ELR (cell line): ENCODE data around the gene ROCK1.
"Not testable (repeated sequence)": the region's sequence is repeated elsewhere in the genome, so short reads cannot be mapped to it uniquely, and the experiment has no call there.

Source experiments
- DNase-seq: peaks from one replicate; pipeline ENCODE4 v3.0.0-alpha.2; 2015; ENCODE audit warnings: low read depth

The ROCK1 gene

DNA sequence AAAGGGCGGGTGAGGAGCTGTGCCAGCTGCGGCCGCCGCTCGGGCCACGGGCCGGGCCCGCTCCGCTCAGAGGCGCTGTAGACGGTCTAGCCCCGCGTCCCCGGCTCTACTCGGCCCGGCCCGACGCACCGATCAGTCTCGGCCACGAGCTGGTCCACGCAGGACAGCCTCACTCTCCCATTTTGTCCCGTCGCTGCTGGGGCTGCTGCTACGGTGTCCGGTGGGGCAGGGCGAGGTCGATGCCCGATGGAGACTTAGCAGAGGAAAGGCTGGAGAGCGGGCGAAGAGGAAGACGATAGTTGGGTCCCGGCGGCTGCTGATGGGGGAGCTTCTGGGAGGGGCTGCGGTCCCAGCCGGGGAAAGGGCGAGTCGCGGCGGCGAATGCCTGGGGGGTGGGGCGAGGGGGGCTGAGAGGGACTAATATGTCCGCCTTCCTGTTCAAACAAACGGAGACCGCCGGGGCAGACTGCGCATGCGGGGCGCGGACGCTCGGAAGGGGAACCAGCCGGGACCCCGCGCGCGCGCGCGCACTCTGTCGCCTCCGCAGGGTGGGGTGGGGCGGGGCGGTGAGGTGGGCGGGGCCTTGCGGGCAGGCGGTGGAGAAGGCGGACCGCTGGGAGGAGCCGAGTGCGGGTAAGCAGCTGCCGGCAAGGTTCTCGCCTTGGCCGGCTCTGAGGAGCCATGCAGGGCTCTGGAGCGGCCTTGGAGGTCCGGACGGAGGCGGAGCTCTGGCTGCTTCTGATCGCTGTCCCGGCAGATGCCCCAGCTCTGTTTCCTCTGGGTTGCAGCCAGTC lies at the start of gene ROCK1:
ROCK1 (minus strand) TSS at position 468 of the 794 bp plus-strand sequence. CDS start 903 bp downstream, outside the sequence.
- DNase-seq, result peak; percentile 97

DNA sequence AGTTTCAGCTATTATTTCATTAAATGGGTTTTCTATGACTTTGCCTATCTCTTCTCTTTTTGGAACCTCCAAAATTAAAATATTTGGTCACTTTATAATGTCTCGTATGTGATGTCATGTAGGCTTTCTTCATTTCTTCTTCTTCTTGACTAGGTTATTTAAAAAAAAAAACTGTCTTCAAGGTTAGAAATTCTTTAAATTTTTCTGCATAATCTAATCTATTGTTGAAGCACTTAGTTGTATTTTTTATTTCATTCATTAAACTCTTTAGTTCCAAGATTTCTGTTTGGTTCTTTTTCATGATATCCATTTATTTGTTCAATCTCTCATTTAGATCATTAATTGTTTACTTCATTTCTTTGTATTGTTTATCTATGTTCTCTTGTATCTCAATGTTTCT lies 43.8 kb upstream of the ROCK1 start:
- no peak for DNase-seq

DNA sequence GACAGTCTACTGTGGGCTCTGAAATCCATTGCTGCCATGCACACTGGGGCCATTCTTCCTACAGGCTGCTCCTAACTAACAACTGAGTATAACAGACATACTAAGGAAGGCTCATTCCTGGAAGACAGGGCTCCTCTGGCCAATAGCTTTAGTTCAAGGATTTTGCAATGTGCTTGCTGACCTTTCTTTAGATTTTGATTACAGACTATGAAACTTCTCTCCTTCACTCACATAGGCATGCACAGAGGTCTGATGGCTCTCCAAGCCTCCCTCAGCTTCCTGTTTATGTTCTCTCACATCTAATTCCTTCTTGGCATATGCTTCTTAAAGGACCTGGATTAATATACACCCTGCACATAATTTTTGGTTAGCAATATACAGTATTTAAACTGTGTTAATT lies 34.4 kb upstream of the ROCK1 start:
- DNase-seq, result no peak

DNA sequence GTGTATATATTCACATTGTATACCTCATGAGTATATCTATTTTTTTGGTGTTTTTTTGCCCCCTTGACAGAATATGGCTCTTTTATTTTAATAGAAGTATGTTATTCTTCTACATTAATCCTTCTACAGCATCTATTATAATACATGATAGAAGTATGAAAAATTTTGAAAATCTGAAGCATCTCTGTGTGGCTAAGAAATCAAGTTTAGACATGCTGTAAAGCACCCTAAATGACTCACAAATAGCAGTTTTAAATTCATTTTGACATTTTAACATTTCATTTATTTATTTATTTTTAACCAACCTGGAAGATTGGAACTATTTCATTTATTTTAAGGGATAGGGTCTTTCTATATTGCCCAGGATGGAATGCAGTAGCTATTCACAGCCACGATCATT lies 33.8 kb upstream of the ROCK1 start:
- DNase-seq, result no peak

DNA sequence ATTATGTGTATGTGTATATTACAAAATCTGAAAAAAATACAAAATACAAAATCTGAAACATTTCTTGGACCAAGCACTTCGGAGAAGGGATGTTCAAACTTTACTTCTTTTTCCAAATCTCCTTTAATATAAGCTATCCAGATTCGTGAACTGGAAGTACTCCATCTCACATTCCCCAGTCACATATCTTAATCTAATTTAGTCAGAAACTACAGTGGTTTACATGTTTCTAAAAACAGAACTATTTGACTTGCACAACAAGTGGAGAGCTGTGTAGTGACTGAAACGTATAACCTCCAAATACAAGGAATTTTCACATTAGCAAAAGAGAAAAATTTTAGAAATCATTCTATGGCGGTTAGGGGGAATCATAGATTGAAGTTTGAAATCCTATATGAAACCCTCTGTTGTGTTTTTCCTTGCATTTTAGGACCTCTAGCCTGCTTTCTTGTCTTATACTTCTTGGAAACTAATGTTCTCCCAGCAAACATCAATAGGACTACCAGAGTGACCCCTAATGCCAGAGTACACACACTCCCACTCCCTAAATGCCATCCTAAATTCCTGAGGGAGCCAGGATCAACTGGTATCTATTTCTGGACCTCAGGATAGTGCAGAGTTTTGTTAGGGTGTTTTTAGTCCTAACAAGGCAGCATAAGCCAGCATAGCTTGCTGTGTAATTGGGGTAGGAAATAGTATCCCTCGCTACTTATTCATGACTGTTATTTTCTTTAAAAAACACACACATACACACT lies 30.2 kb upstream of the ROCK1 start:
- no peak for DNase-seq

DNA sequence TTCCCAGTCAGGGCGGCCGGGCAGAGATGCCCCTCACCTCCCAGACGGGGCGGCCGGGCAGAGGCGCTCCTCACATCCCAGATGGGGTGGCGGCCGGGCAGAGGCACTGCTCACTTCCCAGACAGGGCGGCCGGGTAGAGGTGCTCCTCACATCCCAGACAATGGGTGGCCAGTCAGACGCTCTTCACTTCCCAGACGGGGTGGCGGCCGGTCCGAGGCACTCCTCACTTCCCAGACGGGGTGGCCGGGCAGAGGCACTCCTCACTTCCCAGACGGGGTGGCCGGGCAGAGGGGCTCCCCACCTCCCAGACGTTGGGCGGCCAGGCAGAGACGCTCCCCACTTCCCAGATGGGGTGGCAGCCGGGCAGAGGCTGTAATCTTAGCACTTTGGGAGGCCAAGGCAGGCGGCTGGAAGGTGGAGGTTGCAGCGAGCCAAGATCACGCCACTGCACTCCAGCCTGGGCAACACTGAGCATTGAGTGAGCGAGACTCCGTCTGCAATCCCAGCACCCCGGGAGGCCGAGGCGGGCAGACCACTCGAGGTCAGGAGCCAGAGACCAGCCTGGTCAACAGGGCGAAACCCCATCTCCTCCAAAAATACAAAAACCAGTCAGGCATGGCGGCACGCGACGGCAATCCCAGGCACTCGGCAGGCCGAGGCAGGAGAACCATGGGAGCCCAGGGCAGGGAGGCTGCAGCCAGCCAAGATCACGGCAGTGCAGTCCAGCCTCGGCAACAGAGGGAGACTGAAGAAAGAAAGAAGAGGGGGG lies 26.3 kb upstream of the ROCK1 start:
- DNase-seq, result not testable (repeated sequence)

DNA sequence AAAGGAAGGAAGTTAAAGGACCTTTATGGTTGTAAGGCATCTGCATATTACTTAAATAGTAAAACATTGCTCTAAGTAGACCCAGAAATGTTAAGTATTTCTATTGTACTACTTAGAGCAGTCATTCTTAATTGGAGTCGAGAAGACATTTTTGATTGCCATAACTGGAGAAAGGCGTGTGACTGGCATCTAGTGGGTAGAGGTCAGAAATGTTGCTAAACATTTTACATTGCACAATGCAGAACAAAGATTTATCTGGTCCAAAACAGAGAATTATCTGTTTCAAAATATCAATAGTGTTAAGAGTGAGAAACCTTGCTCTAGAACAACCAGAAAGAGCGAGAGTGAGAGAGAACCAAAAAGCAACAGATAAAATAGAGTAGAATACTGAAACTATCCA lies 23.3 kb upstream of the ROCK1 start:
- DNase-seq, result peak; percentile 27

DNA sequence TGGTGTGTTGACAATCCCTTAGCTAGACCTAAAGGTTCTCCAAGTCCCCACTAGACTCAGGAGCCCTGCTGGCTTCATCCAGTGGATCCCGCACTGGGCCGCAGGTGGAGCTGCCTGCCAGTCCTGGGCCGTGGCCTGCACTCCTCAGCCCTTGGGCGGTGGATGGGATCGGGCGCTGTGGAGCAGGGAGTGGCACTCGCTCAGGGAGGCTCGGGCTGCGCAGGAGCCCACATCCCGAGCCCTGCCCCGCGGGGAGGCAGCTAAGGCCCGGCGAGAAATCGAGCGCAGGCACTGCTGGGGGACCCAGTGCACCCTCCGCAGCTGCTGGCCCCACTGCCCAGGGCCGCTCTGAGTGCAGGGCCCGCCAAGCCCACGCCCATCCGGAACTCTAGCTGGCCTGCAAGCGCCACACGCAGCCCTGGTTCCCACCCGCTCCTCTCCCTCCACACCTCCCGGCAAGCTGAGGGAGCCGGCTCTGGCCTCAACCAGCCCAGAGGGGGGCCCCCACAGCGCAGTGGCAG lies 20.8 kb upstream of the ROCK1 start:
- no peak for DNase-seq

DNA sequence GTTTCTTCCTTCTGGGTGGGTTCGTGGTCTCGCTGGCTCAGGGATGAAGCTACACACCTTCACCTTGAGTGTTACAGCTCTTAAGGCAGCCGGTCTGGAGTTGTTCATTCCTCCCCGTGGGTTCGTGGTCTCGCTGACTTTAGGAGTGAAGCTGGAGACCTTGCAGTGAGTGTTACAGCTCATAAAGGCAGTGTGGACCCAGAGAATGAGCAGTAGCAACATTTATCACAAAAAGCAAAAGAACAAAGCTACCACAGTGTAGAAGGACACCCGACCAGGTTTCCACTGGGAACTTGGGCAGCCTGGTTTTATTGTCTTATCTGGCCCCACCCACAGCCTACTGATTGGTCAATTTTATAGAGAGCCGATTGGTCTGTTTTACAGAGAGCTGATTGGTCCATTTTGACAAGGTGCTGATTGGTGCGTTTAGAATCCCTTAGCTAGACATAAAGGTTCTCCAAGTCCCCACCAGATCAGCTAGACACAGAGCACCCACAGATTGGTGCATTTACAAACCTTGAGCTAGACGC lies 20.1 kb upstream of the ROCK1 start:
- DNase-seq, result no peak

DNA sequence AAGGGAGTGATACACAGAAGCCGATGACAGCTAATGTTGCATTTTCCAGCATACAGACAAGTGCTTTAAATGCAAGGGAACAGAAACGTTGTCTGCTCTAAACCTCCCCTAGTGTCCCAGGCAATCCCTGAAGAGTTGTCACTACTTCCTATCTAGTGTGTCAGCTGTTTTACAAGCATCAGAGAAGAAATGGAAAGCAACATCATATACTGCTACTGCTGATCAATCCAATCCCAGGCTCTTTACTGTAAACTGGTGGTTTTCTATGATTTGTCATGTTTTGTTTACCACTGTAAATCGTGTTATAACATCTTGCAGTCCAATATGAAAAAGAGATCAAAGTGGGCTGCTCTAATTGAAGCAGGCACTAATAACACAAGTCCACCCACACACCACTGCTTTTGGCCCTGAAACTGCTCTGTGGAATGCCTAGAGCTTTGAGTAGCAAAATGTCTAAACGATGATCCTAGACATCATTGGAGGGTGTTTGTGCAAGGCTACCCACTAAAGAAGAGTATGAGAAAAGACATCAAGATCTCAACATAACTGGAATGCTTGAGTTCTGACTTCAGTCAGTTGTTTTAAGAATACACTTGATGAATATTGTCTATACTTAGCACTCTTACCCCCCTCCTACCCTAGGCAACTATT lies 18.1 kb upstream of the ROCK1 start:
- no peak for DNase-seq

DNA sequence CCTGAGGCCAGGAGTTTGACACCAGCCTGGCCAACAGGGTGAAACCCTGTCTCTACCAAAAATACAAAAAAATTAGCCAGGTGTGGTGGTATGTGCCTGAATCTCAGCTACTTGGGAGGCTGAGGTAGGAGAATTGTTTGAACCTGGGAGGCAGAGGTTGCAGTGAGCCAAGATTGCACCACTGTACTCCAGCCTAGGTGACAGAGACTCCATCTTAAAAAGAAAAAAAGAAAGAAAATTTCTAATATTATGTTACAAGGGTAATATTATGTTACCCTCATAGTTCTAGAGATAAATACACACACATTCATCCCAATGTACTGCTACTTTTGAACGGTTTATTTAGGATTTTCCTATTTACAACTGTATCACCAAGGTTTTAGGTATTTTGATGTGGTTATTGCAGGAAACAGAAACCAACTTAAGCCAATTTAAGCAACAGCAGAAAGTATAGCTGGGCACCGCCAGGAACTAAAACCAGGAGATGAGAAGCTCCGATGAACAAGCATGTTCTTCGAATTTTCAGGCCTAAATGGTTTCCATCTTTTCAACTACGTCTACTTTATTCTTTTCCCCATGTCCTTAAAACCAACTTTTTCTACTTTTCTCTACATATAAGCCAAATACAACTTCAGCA lies 11.8 kb upstream of the ROCK1 start:
- DNase-seq, result no peak

DNA sequence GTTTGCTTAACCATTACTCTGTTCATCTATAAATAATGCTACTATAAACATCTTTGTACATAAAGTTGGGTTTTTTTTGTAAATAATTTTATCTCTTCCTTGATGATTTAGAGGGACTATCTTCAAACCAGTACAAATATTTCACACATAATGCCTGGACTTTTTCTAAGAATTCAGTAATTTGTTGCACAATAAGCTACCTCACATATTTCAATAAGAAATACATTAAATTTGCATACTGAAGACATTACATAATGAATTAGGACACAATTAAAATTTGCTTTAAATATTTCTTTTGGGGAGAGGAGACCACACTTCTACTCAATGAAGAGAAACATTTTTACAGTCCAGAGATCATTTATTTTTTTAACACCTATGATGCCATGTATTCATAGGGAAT lies 7.2 kb upstream of the ROCK1 start:
- no peak for DNase-seq

DNA sequence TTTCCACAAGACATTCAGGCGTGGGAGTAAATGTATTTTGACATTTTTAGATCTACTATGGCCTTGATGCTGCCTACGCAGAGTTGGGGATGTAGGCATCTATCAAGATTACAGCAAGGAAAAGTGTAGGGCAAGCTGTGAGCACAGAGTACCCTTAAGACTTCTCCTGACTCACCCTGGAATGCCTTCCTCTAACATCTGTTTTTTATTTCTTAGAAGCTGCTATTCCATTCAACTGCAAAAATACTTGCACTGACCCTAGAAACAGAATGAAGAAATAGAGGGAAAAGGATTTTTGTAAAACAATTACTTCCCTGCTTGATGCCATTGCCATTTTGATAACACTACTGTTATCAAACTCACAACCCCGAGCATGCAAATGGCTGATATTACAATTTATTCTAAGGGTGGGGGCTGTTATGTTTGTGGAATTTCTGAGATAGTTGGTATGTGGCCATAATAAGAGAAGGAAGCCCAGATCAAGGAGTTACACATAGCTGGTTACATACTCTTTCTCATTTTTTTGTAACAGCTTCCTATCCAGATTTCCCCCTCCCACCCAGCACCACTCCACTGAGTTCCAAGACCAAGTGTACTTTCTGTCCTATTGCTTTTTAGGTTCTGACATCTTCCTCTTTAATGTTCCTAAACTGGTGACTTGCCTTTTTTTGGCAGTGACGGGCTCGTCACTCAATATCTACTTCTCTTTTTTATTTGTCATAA lies 6.0 kb upstream of the ROCK1 start:
- DNase-seq, result peak; percentile 73

DNA sequence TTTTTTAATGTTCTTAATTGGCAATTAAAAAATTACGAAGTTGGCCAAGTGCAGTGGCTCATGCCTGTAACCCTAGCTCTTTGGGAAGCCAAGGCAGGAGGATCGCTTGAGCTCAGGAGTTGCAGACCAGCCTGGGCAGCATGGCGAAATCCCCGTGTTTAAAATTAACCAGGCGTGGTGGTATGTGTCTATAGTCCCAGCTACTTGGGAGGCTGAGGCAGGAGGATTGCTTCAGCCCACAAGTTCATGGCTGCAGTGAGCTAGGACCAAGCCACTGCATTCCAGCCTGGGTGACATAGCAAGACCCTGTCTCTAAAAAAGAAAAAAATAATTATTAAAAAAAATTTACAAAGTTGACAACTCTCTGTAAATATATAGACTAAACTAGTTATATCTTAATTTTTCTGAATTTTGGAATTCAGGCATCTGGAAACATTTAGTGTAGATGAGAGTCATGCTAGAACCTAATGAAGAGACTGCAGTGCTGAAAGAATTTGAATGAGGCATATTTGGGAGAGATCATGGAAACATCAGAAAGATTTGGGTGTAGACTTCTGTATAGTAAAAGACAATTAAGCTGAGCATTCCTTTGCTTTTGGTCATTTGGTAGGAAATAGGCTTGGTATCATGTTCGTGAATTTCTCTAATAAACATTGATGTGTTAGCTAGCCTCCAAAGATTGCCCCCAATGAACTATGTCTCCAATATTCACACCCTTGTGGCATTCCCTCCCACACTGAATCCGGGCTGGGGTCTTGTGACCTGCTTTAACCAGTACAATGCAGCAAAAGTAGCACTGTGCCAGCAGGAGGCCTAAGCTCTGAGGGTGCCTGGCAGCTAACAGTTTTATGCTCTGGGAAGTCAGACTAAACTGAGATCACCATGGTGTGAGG lies 4.2 kb upstream of the ROCK1 start:
- peak; percentile 46 for DNase-seq

DNA sequence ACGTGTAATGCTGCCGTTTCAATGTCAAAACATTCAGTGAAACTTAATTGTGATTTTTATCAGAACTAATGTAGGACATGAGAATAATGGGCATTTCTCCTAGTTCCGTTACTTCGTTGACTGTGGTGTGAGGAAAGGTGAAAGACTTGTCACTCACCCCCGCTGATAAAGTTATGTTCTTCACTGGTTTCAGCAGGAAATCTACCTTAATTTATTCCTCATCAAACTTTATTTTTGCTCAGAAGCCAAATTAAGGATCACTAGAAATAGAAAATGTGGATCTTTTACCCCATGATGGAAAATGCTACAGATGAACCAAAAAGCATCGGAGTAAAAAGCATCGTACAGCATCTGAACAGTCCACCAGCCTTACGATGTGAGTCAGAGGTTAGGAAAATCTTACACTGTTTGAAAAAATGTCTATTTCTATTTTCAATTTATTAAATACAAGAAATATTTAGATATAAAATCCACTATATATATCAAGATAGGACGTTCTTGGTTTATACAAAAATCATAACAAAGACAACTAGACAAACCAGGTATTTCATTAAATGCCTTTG lies 1.0 kb upstream of the ROCK1 start:
- DNase-seq, result peak; percentile 33

DNA sequence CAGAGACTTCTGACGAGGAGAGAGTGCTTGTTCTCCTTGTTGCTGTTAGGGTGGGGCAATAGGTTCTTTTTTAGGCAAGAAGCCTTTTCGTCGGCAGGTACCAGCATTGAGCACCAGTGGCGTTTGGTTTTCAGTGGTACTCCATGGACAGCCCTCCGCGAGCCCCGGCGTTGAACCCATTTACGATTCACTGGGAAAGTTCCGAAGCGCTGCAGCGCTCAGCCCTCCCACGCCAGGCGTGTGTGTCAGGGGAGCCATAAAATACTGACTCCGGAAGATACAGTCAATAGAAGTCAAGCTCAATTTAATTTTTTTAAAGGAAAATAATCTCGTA lies 494 bp upstream of the ROCK1 start:
- DNase-seq, result no peak

DNA sequence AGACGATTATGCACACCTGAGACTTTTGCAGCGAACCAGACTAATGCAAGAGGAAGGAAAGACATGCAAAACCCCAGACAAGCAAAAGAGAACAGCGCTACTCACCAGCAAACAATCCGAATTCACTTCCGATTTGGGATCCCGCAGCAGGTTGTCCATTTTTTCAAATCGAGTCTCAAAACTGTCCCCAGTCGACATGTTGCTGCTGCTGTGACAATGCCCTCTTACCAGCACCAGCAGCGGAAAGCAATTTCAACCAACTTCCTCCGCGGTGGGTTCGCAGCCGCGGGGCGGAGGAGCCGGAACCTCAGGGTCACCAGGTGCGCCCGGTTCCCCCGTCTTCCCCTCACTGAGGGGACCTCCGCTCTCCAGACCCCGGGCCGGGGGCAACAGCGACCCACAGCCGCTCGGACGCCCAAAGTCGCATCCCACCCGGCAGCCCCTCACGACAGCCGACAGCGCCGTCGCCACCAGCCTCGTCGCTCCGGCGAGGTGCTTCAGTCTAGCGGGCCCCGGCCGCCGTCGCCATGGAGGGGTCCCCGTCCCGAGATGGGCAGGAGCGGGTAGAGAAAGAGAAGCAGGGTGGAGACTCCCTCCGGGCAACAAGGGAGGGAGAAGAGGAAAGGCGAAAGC lies 784 bp downstream of the ROCK1 start:
- peak; percentile 49 for DNase-seq

DNA sequence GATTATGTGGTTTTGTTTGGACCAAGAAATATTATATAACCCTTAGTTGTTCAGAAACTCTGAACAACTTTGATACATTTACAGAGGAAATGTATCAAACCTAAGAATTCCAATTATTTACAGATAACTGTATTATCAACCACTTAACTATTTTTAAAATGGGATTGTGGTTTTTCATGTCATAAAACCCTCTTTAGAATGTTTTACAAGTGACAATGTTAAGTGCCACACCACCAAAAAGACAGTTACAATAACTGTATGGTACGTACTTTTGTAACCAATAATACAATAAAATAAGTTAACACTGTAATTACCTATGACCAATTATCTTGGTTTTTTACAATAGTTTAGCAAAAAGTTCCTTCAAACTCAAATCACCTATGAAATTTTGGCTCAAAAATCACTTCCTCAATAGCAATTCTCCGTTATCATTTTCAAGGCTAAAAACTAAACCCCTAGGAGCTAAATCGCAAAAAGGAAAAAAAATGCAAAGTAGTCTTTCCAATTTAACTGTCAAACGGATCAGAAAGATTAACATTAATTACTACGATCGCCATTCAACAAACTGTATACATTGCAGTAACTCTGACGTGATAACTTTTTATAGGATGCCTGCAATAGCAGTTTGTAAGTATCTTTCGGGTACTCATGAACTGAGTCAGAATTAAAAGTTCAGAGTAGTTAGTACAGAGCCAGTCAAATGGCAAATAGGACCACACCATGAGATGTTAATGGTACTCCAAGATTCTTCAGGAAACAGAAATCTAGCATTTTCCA lies 1.5 kb downstream of the ROCK1 start:
- DNase-seq, result peak; percentile 57
